Measurements from ENCODE around the gene SCN2A. TPM values are rescaled to one million over a fixed set of nuclear protein-coding genes. Genes with fewer than 3 reads are reported as not detected.

SCN2A gene
- total RNA-seq, 1 donor from 2014 or later, result 0.39 TPM

DNA sequence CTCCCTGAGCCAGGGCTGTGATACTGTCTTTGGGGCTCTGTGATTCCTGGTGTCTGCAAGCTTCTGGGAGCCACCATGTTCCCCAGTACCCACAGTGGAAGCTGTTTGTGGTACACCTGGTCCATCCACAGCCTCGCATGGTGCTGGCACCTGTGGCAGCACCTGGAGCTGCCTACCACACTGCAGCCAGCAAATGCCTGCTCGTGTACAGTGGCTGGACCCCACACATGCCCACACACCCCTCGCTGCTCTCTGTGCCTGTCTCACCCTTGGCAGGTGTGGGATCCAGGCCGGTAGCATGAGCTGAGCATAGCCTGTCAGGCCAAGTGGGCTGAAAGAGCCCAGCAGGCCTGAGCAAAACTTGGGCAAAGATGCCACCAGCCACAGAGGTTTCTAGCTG is 188.5 kb downstream of the SCN2A start:
- TF ChIP-seq, protein P1, sequence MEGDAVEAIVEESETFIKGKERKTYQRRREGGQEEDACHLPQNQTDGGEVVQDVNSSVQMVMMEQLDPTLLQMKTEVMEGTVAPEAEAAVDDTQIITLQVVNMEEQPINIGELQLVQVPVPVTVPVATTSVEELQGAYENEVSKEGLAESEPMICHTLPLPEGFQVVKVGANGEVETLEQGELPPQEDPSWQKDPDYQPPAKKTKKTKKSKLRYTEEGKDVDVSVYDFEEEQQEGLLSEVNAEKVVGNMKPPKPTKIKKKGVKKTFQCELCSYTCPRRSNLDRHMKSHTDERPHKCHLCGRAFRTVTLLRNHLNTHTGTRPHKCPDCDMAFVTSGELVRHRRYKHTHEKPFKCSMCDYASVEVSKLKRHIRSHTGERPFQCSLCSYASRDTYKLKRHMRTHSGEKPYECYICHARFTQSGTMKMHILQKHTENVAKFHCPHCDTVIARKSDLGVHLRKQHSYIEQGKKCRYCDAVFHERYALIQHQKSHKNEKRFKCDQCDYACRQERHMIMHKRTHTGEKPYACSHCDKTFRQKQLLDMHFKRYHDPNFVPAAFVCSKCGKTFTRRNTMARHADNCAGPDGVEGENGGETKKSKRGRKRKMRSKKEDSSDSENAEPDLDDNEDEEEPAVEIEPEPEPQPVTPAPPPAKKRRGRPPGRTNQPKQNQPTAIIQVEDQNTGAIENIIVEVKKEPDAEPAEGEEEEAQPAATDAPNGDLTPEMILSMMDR (IDR thresholded peaks at IDR 0.05; ENCODE audit: partially characterized antibody, unreplicated experiment), result no peak
- Mint-ChIP-seq H3K27ac (ENCODE audit: unreplicated experiment) (no peak overlapping the region), H3K36me3 (ENCODE audit: unreplicated experiment) (peaks cover 4% of the 10 kb centered on the region)

GRCh38 chr2:165428926-165429325 is 189.7 kb downstream of the SCN2A start:
- peaks cover 2% of the 10 kb centered on the region for H3K27me3 Mint-ChIP-seq (ENCODE audit: unreplicated experiment)
- no peak overlapping the region for H3K4me3 Mint-ChIP-seq (ENCODE audit: unreplicated experiment)
- H3K4me1 Mint-ChIP-seq (ENCODE audit: low read depth, unreplicated experiment), result no peaks in the 10 kb centered on the region
- H3K27ac Mint-ChIP-seq (ENCODE audit: unreplicated experiment), result no peak overlapping the region
- no peaks in the 10 kb centered on the region for H3K36me3 Mint-ChIP-seq (ENCODE audit: unreplicated experiment)
- no peak for DNase-seq
- no peaks in the 10 kb centered on the region for H3K9me3 Mint-ChIP-seq (ENCODE audit: unreplicated experiment)
- TF ChIP-seq, protein P1 (IDR thresholded peaks at IDR 0.05; ENCODE audit: partially characterized antibody, unreplicated experiment), result no peak

More for the DNA sequence above, 188.5 kb downstream of the SCN2A start:
- Mint-ChIP-seq H3K9me3 (ENCODE audit: unreplicated experiment) (peaks cover 5% of the 10 kb centered on the region), H3K4me3 (ENCODE audit: unreplicated experiment) (no peak overlapping the region), H3K27me3 (ENCODE audit: unreplicated experiment) (peaks cover 2% of the 10 kb centered on the region), H3K4me1 (ENCODE audit: low read depth, unreplicated experiment) (no peaks in the 10 kb centered on the region)
- no peak for DNase-seq

GRCh38 chr2:165431014-165431413 is 191.8 kb downstream of the SCN2A start:
- no peak overlapping the region for H3K4me3 Mint-ChIP-seq (ENCODE audit: unreplicated experiment)
- TF ChIP-seq, protein P1 (IDR thresholded peaks at IDR 0.05; ENCODE audit: partially characterized antibody, unreplicated experiment), result no peak
- no peaks in the 10 kb centered on the region for H3K4me1 Mint-ChIP-seq (ENCODE audit: low read depth, unreplicated experiment)

GRCh38 chr2:165432234-165432966 is 193.2 kb downstream of the SCN2A start:
- H3K9me3 Mint-ChIP-seq (ENCODE audit: unreplicated experiment), result no peaks in the 10 kb centered on the region
- H3K36me3 Mint-ChIP-seq (ENCODE audit: unreplicated experiment), result no peaks in the 10 kb centered on the region
- TF ChIP-seq, protein P1 (IDR thresholded peaks at IDR 0.05; ENCODE audit: partially characterized antibody, unreplicated experiment), result no peak
- no peak overlapping the region for H3K4me3 Mint-ChIP-seq (ENCODE audit: unreplicated experiment)
- peaks cover 2% of the 10 kb centered on the region for H3K27me3 Mint-ChIP-seq (ENCODE audit: unreplicated experiment)
- H3K27ac Mint-ChIP-seq (ENCODE audit: unreplicated experiment), result no peak overlapping the region
- H3K4me1 Mint-ChIP-seq (ENCODE audit: low read depth, unreplicated experiment), result no peaks in the 10 kb centered on the region
- no peak for DNase-seq

More at GRCh38 chr2:165431014-165431413, 191.8 kb downstream of the SCN2A start:
- peaks cover 2% of the 10 kb centered on the region for H3K27me3 Mint-ChIP-seq (ENCODE audit: unreplicated experiment)
- H3K36me3 Mint-ChIP-seq (ENCODE audit: unreplicated experiment), result no peaks in the 10 kb centered on the region
- no peak overlapping the region for H3K27ac Mint-ChIP-seq (ENCODE audit: unreplicated experiment)
- DNase-seq, result no peak
- no peaks in the 10 kb centered on the region for H3K9me3 Mint-ChIP-seq (ENCODE audit: unreplicated experiment)

- Mint-ChIP-seq H3K27ac (ENCODE audit: unreplicated experiment) (no peak overlapping the region), H3K4me1 (ENCODE audit: low read depth, unreplicated experiment) (no peaks in the 10 kb centered on the region), H3K36me3 (ENCODE audit: unreplicated experiment) (no peaks in the 10 kb centered on the region), H3K9me3 (ENCODE audit: unreplicated experiment) (no peaks in the 10 kb centered on the region), H3K27me3 (ENCODE audit: unreplicated experiment) (no peaks in the 10 kb centered on the region), H3K4me3 (ENCODE audit: unreplicated experiment) (no peak overlapping the region)
- TF ChIP-seq, protein P1 (IDR thresholded peaks at IDR 0.05; ENCODE audit: partially characterized antibody, unreplicated experiment), result no peak
- no peak for DNase-seq
Measured at GRCh38 chr2:165434865-165435496, 195.8 kb downstream of the SCN2A start.
